Activated CD8-positive, alpha-beta T cell treated with anti-CD3 and anti-CD28 coated beads for 36 hours (primary cell): ENCODE measurements around the gene ZNF521. TPM values are rescaled to one million over a fixed set of nuclear protein-coding genes. Genes with fewer than 3 reads are reported as not detected.

Source experiments
- ATAC-seq: fragments of 200-7000 bp; cut with Tn5 transposase; one replicate; pipeline ENCODE4 v1.10.0; 2021; ENCODE audit warnings: mild to moderate bottlenecking, moderate library complexity
- CTCF ChIA-PET: fragments of 350-600 bp; sonication (Branson Sonifier 250); formaldehyde crosslinking; loops from one replicate; lab custom pipeline; 2021; ENCODE audit warnings: antibody characterized with exemption; lab: Charles Lee
- POLR2A ChIA-PET: fragments of 350-600 bp; sonication (Branson Sonifier 250); formaldehyde crosslinking; loops from one replicate; lab custom pipeline; 2021; ENCODE audit warnings: antibody characterized with exemption; lab: Charles Lee
- DNase-seq: peaks from one replicate; pipeline ENCODE4 v3.0.0-alpha.2; 2020
- H3K27ac Mint-ChIP-seq: one replicate; pipeline ENCODE4 v1.8.0; 2021; ENCODE audit warnings: mild to moderate bottlenecking, mixed read lengths
- H3K27me3 Mint-ChIP-seq: one replicate; pipeline ENCODE4 v1.8.0; 2021; ENCODE audit warnings: mixed read lengths
- H3K36me3 Mint-ChIP-seq: one replicate; pipeline ENCODE4 v1.8.0; 2021; ENCODE audit warnings: low read depth, mixed read lengths
- H3K4me1 Mint-ChIP-seq: one replicate; pipeline ENCODE4 v1.8.0; 2021; ENCODE audit warnings: low read depth, mixed read lengths
- H3K4me3 Mint-ChIP-seq: one replicate; pipeline ENCODE4 v1.8.0; 2021; ENCODE audit warnings: mild to moderate bottlenecking, moderate library complexity, mixed read lengths
- H3K9me3 Mint-ChIP-seq: one replicate; pipeline ENCODE4 v1.8.0; 2021; ENCODE audit warnings: mixed read lengths
- intact Hi-C: fragments of 100-400 bp; cut with micrococcal nuclease; formaldehyde crosslinking; loops from one replicate; pipeline ENCODE4 v1.10.0; 2022
- total RNA-seq, 2 experiments: library from RNA; stranded (reverse); gene quantifications; one replicate each; pipeline ENCODE4 v1.2.3, GENCODE V29; 2021
- TF ChIP-seq, protein P1 (sequence below): fragments of 200-600 bp; IDR thresholded peaks from one replicate; pipeline ENCODE4 v1.8.0; 2022; ENCODE audit warnings: antibody characterized with exemption, mild to moderate bottlenecking

Gene ZNF521
- total RNA-seq, result not detected

DNA sequence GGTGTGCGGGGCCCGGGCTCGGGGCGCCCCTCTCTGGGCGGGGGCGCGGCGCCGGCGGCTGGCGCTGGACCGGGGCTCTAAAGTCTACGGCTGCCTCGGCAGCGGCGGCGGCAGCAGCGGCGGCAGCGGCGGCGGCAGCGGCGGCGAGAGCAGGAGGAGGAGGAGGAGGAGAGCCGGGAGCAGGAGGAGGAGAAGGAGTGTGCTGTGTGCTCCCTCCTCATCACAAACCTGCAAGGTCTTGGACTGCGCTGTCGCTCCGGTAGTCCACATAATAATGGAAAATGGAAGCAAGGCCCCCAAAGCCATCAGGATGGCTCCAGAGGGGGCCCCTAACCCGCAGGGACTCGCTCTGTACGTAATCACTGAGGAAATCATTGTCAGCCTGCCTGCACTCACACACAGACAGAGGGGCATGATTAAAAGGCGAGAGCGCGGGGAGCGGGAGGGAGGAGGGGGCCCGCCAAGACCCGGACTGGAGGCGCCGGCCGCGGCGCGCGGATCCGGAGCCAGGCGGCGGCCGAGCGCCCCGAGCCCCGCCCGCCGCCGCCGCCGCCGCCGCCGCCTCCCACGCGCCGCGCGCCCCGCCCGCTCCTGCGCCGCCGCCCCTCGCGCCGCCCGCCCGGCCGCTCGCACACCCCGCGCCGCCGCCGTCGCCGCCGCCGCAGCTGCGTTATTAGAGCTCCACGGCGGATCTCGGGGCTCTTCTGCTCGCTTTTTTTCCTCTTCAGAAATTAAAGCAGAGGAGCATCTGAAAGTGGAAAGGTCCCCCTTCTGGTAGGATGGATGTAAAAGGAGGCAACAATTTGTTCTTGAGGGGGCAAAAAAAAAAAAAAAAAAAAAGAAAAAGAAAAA is at the start of gene ZNF521:
ZNF521 (minus strand) TSS at position 390 of the 852 bp plus-strand sequence. CDS start 1,220 bp downstream, outside the sequence.
- ATAC-seq, result peak; percentile 93
- peaks cover 9% of the 10 kb centered on the region for H3K4me1 Mint-ChIP-seq
- intact Hi-C loops, result no loop called here
- ChIA-PET POLR2A (interaction anchor here (0.6 kb wide), 1 partner anchor 1556 kb away, joined by 3 read pairs; no protein-coding TSS in a partner anchor), CTCF (no interaction called here)
- TF ChIP-seq, protein P1, sequence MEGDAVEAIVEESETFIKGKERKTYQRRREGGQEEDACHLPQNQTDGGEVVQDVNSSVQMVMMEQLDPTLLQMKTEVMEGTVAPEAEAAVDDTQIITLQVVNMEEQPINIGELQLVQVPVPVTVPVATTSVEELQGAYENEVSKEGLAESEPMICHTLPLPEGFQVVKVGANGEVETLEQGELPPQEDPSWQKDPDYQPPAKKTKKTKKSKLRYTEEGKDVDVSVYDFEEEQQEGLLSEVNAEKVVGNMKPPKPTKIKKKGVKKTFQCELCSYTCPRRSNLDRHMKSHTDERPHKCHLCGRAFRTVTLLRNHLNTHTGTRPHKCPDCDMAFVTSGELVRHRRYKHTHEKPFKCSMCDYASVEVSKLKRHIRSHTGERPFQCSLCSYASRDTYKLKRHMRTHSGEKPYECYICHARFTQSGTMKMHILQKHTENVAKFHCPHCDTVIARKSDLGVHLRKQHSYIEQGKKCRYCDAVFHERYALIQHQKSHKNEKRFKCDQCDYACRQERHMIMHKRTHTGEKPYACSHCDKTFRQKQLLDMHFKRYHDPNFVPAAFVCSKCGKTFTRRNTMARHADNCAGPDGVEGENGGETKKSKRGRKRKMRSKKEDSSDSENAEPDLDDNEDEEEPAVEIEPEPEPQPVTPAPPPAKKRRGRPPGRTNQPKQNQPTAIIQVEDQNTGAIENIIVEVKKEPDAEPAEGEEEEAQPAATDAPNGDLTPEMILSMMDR, result no peak
- H3K9me3 Mint-ChIP-seq, result peaks cover 1% of the 10 kb centered on the region
- H3K27ac Mint-ChIP-seq, result no peak within 1 kb of the TSS
- H3K36me3 Mint-ChIP-seq, result peaks cover 3% of the 10 kb centered on the region
- H3K27me3 Mint-ChIP-seq, result peaks cover 59% of the 10 kb centered on the region
- DNase-seq, result peak; percentile 55
- H3K4me3 Mint-ChIP-seq, result peak within 1 kb of the TSS; percentile 60

DNA sequence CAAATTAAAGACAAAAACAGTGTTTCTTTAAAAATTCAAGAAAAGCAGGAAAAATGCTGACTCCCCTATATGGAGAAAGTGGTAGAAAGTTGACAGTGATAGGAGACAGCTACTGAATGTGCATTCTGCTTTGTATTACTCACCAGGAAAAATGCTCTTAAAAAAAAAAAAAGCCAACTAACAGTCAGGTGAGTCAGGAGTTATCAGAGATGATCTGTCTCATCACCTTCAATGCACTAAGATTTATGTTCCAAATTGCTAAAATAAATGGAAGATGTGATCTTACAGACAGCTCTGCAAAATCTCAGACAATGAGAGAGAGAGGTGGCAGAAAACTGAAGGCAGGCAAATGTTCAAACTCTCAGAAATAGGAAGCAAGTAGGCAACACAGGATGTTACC is 47.6 kb upstream of the ZNF521 start:
- H3K27ac Mint-ChIP-seq, result no peak overlapping the region
- no peaks in the 10 kb centered on the region for H3K4me1 Mint-ChIP-seq
- TF ChIP-seq, protein P1, result no peak
- POLR2A ChIA-PET, result no interaction called here
- intact Hi-C loops, result no loop called here
- DNase-seq, result no peak
- H3K4me3 Mint-ChIP-seq, result no peak overlapping the region
- H3K27me3 Mint-ChIP-seq, result peaks cover 3% of the 10 kb centered on the region
- no peak for ATAC-seq
- H3K9me3 Mint-ChIP-seq, result peaks cover 3% of the 10 kb centered on the region
- CTCF ChIA-PET, result no interaction called here
- H3K36me3 Mint-ChIP-seq, result no peaks in the 10 kb centered on the region

GRCh38 chr18:25392192-25392591 is 40.2 kb upstream of the ZNF521 start:
- no peak overlapping the region for H3K4me3 Mint-ChIP-seq
- H3K36me3 Mint-ChIP-seq, result no peaks in the 10 kb centered on the region
- H3K27me3 Mint-ChIP-seq, result no peaks in the 10 kb centered on the region
- H3K27ac Mint-ChIP-seq, result no peak overlapping the region
- ATAC-seq, result no peak
- ChIA-PET POLR2A (no interaction called here), CTCF (no interaction called here)
- TF ChIP-seq, protein P1, result no peak
- no peaks in the 10 kb centered on the region for H3K4me1 Mint-ChIP-seq
- H3K9me3 Mint-ChIP-seq, result peaks cover 3% of the 10 kb centered on the region
- intact Hi-C loops, result no loop called here
- DNase-seq, result no peak

DNA sequence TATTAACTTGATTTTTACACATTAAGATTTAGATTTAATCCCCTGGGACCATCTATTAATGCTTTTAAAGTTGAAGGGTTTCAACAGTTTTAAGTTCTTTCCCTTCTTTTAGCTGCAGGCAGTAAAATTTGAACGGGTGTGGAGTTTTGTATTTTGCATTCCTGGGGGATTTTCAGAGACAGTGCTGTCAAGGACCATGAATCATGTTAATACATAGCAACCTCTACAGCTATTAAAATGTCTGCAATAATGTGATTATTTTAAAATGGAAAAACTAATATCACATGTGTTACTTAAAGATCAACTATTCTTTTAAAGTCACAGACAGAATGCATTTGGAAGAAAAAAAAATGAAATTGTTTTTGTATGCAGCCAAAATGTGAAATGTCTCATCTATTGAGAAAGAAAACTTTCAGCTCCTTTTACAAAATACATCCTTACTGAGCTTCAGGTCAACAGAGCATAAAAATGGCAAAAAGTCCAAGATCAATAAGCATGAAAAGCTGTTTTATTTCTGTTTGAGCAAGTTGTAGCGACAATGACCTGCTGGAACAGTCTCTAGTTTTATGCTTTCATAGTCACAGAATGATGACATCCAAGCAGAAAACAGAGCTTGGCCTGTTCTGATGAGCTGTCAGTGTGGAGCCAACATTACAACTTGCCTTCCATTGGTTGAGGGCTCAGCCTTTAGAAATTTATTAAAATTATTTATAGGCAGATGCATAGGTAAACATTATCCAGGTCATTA is 21.6 kb upstream of the ZNF521 start:
- Mint-ChIP-seq H3K27ac (no peak overlapping the region), H3K4me3 (no peak overlapping the region), H3K27me3 (peaks cover 5% of the 10 kb centered on the region), H3K36me3 (no peaks in the 10 kb centered on the region), H3K9me3 (no peaks in the 10 kb centered on the region), H3K4me1 (no peaks in the 10 kb centered on the region)
- CTCF ChIA-PET, result interaction anchor here (1.4 kb wide), 1 partner anchor 8 kb away, joined by 3 read pairs; no protein-coding TSS in a partner anchor
- TF ChIP-seq, protein P1, result no peak
- intact Hi-C loops, result no loop called here
- DNase-seq (no peak), ATAC-seq (no peak)
- POLR2A ChIA-PET, result no interaction called here

DNA sequence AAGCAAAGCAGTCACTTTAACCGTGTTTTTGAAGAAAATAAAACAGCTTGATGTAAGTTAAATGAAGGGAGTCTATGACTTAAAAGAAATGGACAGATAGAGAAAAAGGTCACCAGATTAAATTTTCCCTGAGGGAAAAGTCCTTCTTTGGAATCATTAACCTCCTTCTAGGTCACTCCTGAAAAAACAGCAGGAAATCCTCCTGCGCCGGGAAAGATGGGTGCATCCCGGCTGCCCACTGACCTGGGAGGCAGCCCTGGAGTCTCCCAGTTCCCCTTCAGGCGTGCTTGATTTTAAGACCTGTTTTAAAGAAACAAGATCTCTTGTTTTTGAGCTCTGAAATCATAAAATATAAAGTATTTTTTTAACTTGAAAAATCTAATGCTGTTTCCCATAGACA is 18.4 kb upstream of the ZNF521 start:
- H3K27ac Mint-ChIP-seq, result no peak overlapping the region
- H3K27me3 Mint-ChIP-seq, result peaks cover 2% of the 10 kb centered on the region
- H3K4me3 Mint-ChIP-seq, result no peak overlapping the region
- DNase-seq (no peak), ATAC-seq (no peak)
- no peaks in the 10 kb centered on the region for H3K9me3 Mint-ChIP-seq
- intact Hi-C loops, result no loop called here
- CTCF ChIA-PET, result no interaction called here
- no peaks in the 10 kb centered on the region for H3K36me3 Mint-ChIP-seq
- TF ChIP-seq, protein P1, result no peak
- no peaks in the 10 kb centered on the region for H3K4me1 Mint-ChIP-seq
- POLR2A ChIA-PET, result no interaction called here
